Erythroblast (primary cell): ENCODE data around the gene ZNF335.

Experiments used
- GATA1 ChIP-seq: IDR thresholded peaks from 2 replicates; pipeline ENCODE4 v1.6.1; 2011; ENCODE audit warnings: low read depth, mild to moderate bottlenecking, control low read depth, low read length, moderate library complexity
- POLR2A ChIP-seq: IDR thresholded peaks from 2 replicates; pipeline ENCODE4 v1.6.1; 2011; ENCODE audit warnings: mild to moderate bottlenecking, low read length

- TF ChIP-seq POLR2A (no peak), GATA1 (no peak)
Measured at GRCh38 chr20:46007671-46008070, 35.7 kb upstream of the ZNF335 start.
